ENCODE results near the gene FCRL4. TPM values are rescaled to one million over a fixed set of nuclear protein-coding genes. Genes with fewer than 3 reads are reported as not detected.

Gene FCRL4
- total RNA-seq, 4 donors from 2014 or later: 0.35 TPM; not detected in 3

- no peaks in the 10 kb centered on the region for H3K36me3 ChIP-seq
- TF ChIP-seq POLR2AphosphoS5 (IDR thresholded peaks at IDR 0.05) (no peak), CTCF (IDR thresholded peaks at IDR 0.05) (peak in 3 of 4 experiments; percentile 12 to 64 (median 31))
- H3K27me3 ChIP-seq: peaks cover 22% of the 10 kb centered on the region
- no peaks in the 10 kb centered on the region for H3K4me1 ChIP-seq
- H3K9me3 ChIP-seq: peaks cover 0 to 8% (median 0%) of the 10 kb centered on the region in 3 donors
- ATAC-seq: no peak
- no peak overlapping the region for H3K27ac ChIP-seq
- 11 to 17% methylated on average over 4 of the region's 4 CpGs for WGBS, 2 donors (ENCODE audit: low coverage in 1 of 2)
- H3K4me3 ChIP-seq: no peak overlapping the region
Measured at GRCh38 chr1:157580179-157580827, 17.6 kb downstream of the FCRL4 start.

GRCh38 chr1:157577420-157577819, 20.5 kb downstream of the FCRL4 start:
- Histone ChIP-seq H3K27me3 (peaks cover 5% of the 10 kb centered on the region), H3K27ac (no peak overlapping the region), H3K36me3 (no peaks in the 10 kb centered on the region), H3K4me1 (no peaks in the 10 kb centered on the region), H3K4me3 (no peak overlapping the region), H3K9me3 (no peaks in the 10 kb centered on the region)
- 71 to 75% methylated on average over 3 of the region's 3 CpGs for WGBS, 2 donors (ENCODE audit: low coverage in 1 of 2)
- TF ChIP-seq POLR2A (IDR thresholded peaks at IDR 0.05) (no peak), EP300 (IDR thresholded peaks at IDR 0.05) (no peak), POLR2AphosphoS5 (IDR thresholded peaks at IDR 0.05) (no peak), CTCF (IDR thresholded peaks at IDR 0.05) (no peak)
- ATAC-seq: no peak

- H3K4me1 ChIP-seq: no peaks in the 10 kb centered on the region
- no peaks in the 10 kb centered on the region for H3K36me3 ChIP-seq
- peaks cover 5% of the 10 kb centered on the region for H3K27me3 ChIP-seq
- WGBS, 2 donors (ENCODE audit: low coverage in 1 of 2): 83 to 90% methylated on average over 2 of the region's 2 CpGs
- TF ChIP-seq POLR2AphosphoS5 (IDR thresholded peaks at IDR 0.05): no peak
- no peak for TF ChIP-seq EP300 (IDR thresholded peaks at IDR 0.05)
- no peak for TF ChIP-seq POLR2A (IDR thresholded peaks at IDR 0.05)
- no peak for TF ChIP-seq CTCF (IDR thresholded peaks at IDR 0.05)
- no peak overlapping the region for H3K4me3 ChIP-seq
- H3K27ac ChIP-seq: no peak overlapping the region
- no peak for ATAC-seq
- H3K9me3 ChIP-seq: no peaks in the 10 kb centered on the region
Measured at GRCh38 chr1:157575744-157576143, 22.1 kb downstream of the FCRL4 start.

GRCh38 chr1:157574836-157575235, 23.0 kb downstream of the FCRL4 start:
- no peak overlapping the region for H3K27ac ChIP-seq
- H3K4me1 ChIP-seq: no peaks in the 10 kb centered on the region
- no peaks in the 10 kb centered on the region for H3K9me3 ChIP-seq
- TF ChIP-seq POLR2A (IDR thresholded peaks at IDR 0.05) (no peak), EP300 (IDR thresholded peaks at IDR 0.05) (no peak), POLR2AphosphoS5 (IDR thresholded peaks at IDR 0.05) (no peak), CTCF (IDR thresholded peaks at IDR 0.05) (no peak)
- WGBS, 2 donors (ENCODE audit: low coverage in 1 of 2): 21 to 40% methylated on average over 1 of the region's 1 CpG
- no peak for ATAC-seq
- H3K36me3 ChIP-seq: no peaks in the 10 kb centered on the region
- peaks cover 5% of the 10 kb centered on the region for H3K27me3 ChIP-seq
- no peak overlapping the region for H3K4me3 ChIP-seq
